H1 (cell line): Measurements from ENCODE around the gene MGAT4B. TPM values are rescaled to one million over a fixed set of nuclear protein-coding genes. Genes with fewer than 3 reads are reported as not detected.

Experiments used
- ASH2L ChIP-seq: fragments of 200-600, 300-600 bp; sonication (generic); IDR thresholded peaks from one replicate; pipeline ENCODE4 v1.7.1; 2017; ENCODE audit warnings: low read length
- BRCA1 ChIP-seq: IDR thresholded peaks from 2 replicates; pipeline ENCODE4 v1.6.1; 2012; ENCODE audit warnings: low read depth, low read length, improper control_type of control experiment
- CBX8 ChIP-seq: fragments of 300-800, 300-1000 bp; sonication (generic); IDR thresholded peaks from 2 replicates; pipeline ENCODE4 v1.7.1; 2016; ENCODE audit warnings: low read depth, low read length, borderline replicate concordance
- CEBPB ChIP-seq: IDR thresholded peaks from 2 replicates; pipeline ENCODE4 v1.6.1; 2012; ENCODE audit warnings: low read depth, low read length
- CHD1 ChIP-seq: IDR thresholded peaks from 2 replicates; pipeline ENCODE4 v1.6.1; 2012; ENCODE audit warnings: low read depth, low read length, improper control_type of control experiment
- CHD2 ChIP-seq: IDR thresholded peaks from 2 replicates; pipeline ENCODE4 v1.6.1; 2012; ENCODE audit warnings: low read length, improper control_type of control experiment
- FOSL1 ChIP-seq: IDR thresholded peaks from 2 replicates; pipeline ENCODE4 v1.6.1; 2011; ENCODE audit warnings: mild to moderate bottlenecking, low read depth, low read length, moderate library complexity; ENCODE audit not compliant: insufficient read depth
- HDAC6 ChIP-seq: IDR thresholded peaks from one replicate; pipeline ENCODE4 v1.7.1; 2012; ENCODE audit warnings: low read depth, mild to moderate bottlenecking, inconsistent platforms, low read length, moderate library complexity
- NANOG ChIP-seq: IDR thresholded peaks from 2 replicates; pipeline ENCODE4 v1.6.1; 2011; ENCODE audit warnings: low read length, low read depth, mild to moderate bottlenecking, inconsistent platforms; ENCODE audit not compliant: insufficient read depth, poor library complexity, severe bottlenecking
- PHF8 ChIP-seq: fragments of 200-600 bp; sonication (generic); conservative IDR thresholded peaks from 2 replicates; pipeline ENCODE4 v1.7.1; 2012; ENCODE audit warnings: low read depth, mild to moderate bottlenecking, inconsistent platforms, low read length, moderate library complexity
- POLR2AphosphoS5 ChIP-seq: IDR thresholded peaks from 2 replicates; pipeline ENCODE4 v1.6.1; 2011; ENCODE audit warnings: low read depth, low read length
- POU5F1 ChIP-seq: IDR thresholded peaks from 2 replicates; pipeline ENCODE4 v1.6.1; 2011; ENCODE audit warnings: low read depth, mild to moderate bottlenecking, low read length, moderate library complexity
- RBBP5 ChIP-seq: IDR thresholded peaks from 2 replicates; pipeline ENCODE4 v1.7.1; 2012; ENCODE audit warnings: low read depth, mild to moderate bottlenecking, inconsistent platforms, low read length, moderate library complexity, borderline replicate concordance
- RFX5 ChIP-seq: IDR thresholded peaks from 2 replicates; pipeline ENCODE4 v1.6.1; 2011; ENCODE audit warnings: low read depth, low read length, improper control_type of control experiment, borderline replicate concordance
- SIRT6 ChIP-seq: IDR thresholded peaks from one replicate; pipeline ENCODE4 v1.7.1; 2012; ENCODE audit warnings: low read length, inconsistent platforms
- SUZ12 ChIP-seq: fragments of 200-600 bp; sonication (generic); IDR thresholded peaks from 2 replicates; pipeline ENCODE4 v1.6.1; 2012; ENCODE audit warnings: mild to moderate bottlenecking, inconsistent platforms, low read length, moderate library complexity, mixed read lengths
- TAF7 ChIP-seq: optimal IDR thresholded peaks from 2 replicates; pipeline ENCODE3; 2011; ENCODE audit warnings: low read depth, mild to moderate bottlenecking, inconsistent platforms, low read length, moderate library complexity, borderline replicate concordance
- TEAD4 ChIP-seq: IDR thresholded peaks from 2 replicates; pipeline ENCODE4 v1.6.1; 2012; ENCODE audit warnings: low read depth, low read length, inconsistent platforms, mixed read lengths
- YY1 ChIP-seq: IDR thresholded peaks from 2 replicates; pipeline ENCODE4 v1.6.1; 2011; ENCODE audit warnings: low read depth, mild to moderate bottlenecking, low read length
- ZNF274 ChIP-seq: IDR thresholded peaks from 2 replicates; pipeline ENCODE4 v1.7.0; 2012; ENCODE audit warnings: low read length, borderline replicate concordance; ENCODE audit errors: extremely low read depth
- polyA plus RNA-seq, 7 experiments: library from polyadenylated mRNA; depleted of rRNA in 3 of 7; stranded (reverse) in 5 of 7; unstranded in 2 of 7; fragments of >200 nt in 5 of 7; fragments of 200-250 nt in 2 of 7; gene quantifications; 1 replicate in 5 of 7; 2 replicates in 1 of 7; 4 replicates in 1 of 7; pipeline versions ENCODE4 v1.2.1 to v1.2.3, GENCODE V29; 2011 to 2013; ENCODE audit warnings: missing spikeins in 2 of 7, mixed read lengths in 2 of 7
- total RNA-seq: library from RNA; stranded (reverse); fragmentation: NEBNext Ultra II Directional; extraction: Animal tissue kit (Norgen Biotek cat#: 25700); gene quantifications from 2 replicates; pipeline ENCODE4 v1.2.1, GENCODE V29; 2021
- TF ChIP-seq, protein P1 (sequence below): IDR thresholded peaks from 2 replicates; pipeline ENCODE4 v1.6.1; 2012; ENCODE audit warnings: inconsistent platforms

Gene MGAT4B
- total and polyA plus RNA-seq, 2 of the 8 experiments (the other 6 are each of a cell fraction or from before 2014, with no cell fraction given) = 116 to 128 TPM

DNA sequence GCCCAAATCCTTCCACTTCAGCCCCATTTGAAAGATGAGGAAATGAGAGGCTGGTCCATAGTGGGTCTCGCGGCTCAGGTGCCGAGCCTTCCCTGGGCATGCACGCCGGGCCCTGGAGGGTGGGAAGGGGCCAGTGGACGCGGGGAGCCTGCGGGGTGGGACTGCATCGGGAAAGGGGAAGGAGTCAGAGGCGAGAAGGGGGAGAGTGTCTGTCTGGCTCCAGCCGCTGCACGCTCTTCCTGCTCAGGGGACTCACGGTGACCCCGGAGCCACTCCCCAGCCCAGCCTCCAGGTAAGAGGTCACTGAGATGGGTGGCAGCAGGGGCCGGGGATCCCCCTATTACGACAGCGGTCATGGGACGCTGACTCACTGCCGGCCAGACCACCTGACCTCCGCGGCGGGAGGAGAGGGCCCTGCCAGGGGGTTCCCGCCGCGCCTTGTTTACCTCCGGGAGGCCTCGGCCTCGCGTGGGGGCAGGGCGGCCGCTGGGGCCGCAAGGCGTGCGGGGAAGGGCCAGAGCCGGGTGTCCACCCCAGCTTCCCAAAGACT lies 12.2 kb upstream of the MGAT4B start (continued):
- 0 out of 2 replicates have a peak, but pooled peaks have one; percentile 44 for TF ChIP-seq RBBP5
- TF ChIP-seq CEBPB = peak; percentile 61; the same call in 1 of the 2 replicates
- TF ChIP-seq BRCA1 = no peak
- TF ChIP-seq TEAD4 = no peak
- TF ChIP-seq FOSL1 = no peak
- no peak for TF ChIP-seq POU5F1
- no peak for TF ChIP-seq CHD1
- no peak for TF ChIP-seq HDAC6
- TF ChIP-seq CBX8 = no peak
- TF ChIP-seq TAF7 = no peak
- no peak for TF ChIP-seq SIRT6
- no peak; the same call in 1 of the 2 replicates for TF ChIP-seq PHF8
- TF ChIP-seq ASH2L = no peak
- TF ChIP-seq, protein P1, sequence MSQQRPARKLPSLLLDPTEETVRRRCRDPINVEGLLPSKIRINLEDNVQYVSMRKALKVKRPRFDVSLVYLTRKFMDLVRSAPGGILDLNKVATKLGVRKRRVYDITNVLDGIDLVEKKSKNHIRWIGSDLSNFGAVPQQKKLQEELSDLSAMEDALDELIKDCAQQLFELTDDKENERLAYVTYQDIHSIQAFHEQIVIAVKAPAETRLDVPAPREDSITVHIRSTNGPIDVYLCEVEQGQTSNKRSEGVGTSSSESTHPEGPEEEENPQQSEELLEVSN = no peak; the same call in 1 of the 2 replicates
- no peak for TF ChIP-seq CHD2
- TF ChIP-seq ZNF274 = no peak
- TF ChIP-seq SUZ12 = peak; percentile 35; the same call in 1 of the 2 replicates
- no peak for TF ChIP-seq NANOG
- peak; percentile 54; the same call in 1 of the 2 replicates for TF ChIP-seq POLR2AphosphoS5
- TF ChIP-seq YY1 = peak; percentile 67
- no peak for TF ChIP-seq RFX5
- TF ChIP-seq, all 59 proteins: peak for 23
